HCT116 (cell line): ENCODE results near the gene FNDC7. TPM values are rescaled to one million over a fixed set of nuclear protein-coding genes. Genes with fewer than 3 reads are reported as not detected.

Source experiments
- ATAC-seq: fragments of 200-7000 bp; cut with Tn5 transposase; 2 replicates; pipeline ENCODE4 v1.9.1; 2020; ENCODE audit warnings: mild to moderate bottlenecking, moderate library complexity
- BruUV-seq: library from RNA; stranded (reverse); fragments of 400-500 nt; replicated peaks from 2 replicates; lab custom pipeline; 2021; lab: Mats Ljungman, UMichigan
- CTCF ChIA-PET: fragments of 300-600 bp; sonication (Branson Sonifier 250); formaldehyde crosslinking; loops from one replicate; lab custom pipeline; 2021; ENCODE audit warnings: antibody characterized with exemption; lab: Charles Lee
- POLR2A ChIA-PET: fragments of 300-600, 350-600 bp; sonication (Branson Sonifier 250); formaldehyde crosslinking; loops from one replicate; lab custom pipeline; 2021; ENCODE audit warnings: antibody characterized with exemption; lab: Charles Lee
- RAD21 ChIA-PET, 2 experiments: fragments of 300-600 bp; sonication (Branson Sonifier 250); formaldehyde crosslinking; loops; one replicate each; lab custom pipeline; 2023; ENCODE audit warnings: low total read pairs in 2 of 2; ENCODE audit not compliant: uncharacterized antibody in 2 of 2, unreplicated experiment in 2 of 2, low non-redundant PET in 1 of 2; lab: Charles Lee
- DNase-seq: peaks from one replicate; pipeline ENCODE4 v3.0.0-alpha.2; 2010; ENCODE audit warnings: low read depth, low spot score
- H2AFZ ChIP-seq: fragments of 200-600 bp; shearing (Covaris generic), sonication (generic); 2 replicates; pipeline ENCODE4 v1.6.1; 2017; ENCODE audit warnings: low read depth, mixed run types, mixed read lengths, antibody characterized with exemption, low read length; ENCODE audit not compliant: poor library complexity, severe bottlenecking
- H3K27ac ChIP-seq: 2 replicates; pipeline ENCODE4 v1.5.1; 2012; ENCODE audit warnings: low read depth, low read length
- H3K27me3 ChIP-seq: fragments of 200-600 bp; sonication (generic); 2 replicates; pipeline ENCODE4 v1.6.1; 2016; ENCODE audit warnings: mixed run types, low read length, mixed read lengths; ENCODE audit not compliant: insufficient read depth
- H3K36me3 ChIP-seq, 2 experiments: fragments of 200-500 bp in 1 of 2; fragments of 200-600 bp in 1 of 2; sonication (Bioruptor generic) in 1 of 2; sonication (generic) in 1 of 2; 2 replicates each; pipeline versions ENCODE4 v1.5.1 to v1.6.1; 2014 to 2016; ENCODE audit warnings: low read length in 2 of 2, inconsistent platforms in 1 of 2, mixed read lengths in 1 of 2, mixed run types in 1 of 2; ENCODE audit not compliant: insufficient read depth in 2 of 2, control insufficient read depth in 1 of 2
- H3K4me1 ChIP-seq, 2 experiments: fragments of 200-600 bp in 1 of 2; sonication (generic) in 1 of 2; 2 replicates each; pipeline versions ENCODE4 v1.5.1 to v1.6.1; 2012 to 2017; ENCODE audit warnings: low read length in 2 of 2, inconsistent platforms in 1 of 2, mild to moderate bottlenecking in 1 of 2, mixed read lengths in 1 of 2, mixed run types in 1 of 2, moderate library complexity in 1 of 2; ENCODE audit not compliant: insufficient read depth in 2 of 2, control insufficient read depth in 1 of 2
- H3K4me2 ChIP-seq: fragments of 200-600 bp; sonication (generic); 2 replicates; pipeline ENCODE4 v1.6.1; 2017; ENCODE audit warnings: mixed run types, low read length, mixed read lengths
- H3K4me3 ChIP-seq, 2 experiments: fragments of 200-600 bp in 1 of 2; sonication (generic) in 1 of 2; replicated peaks in 1 of 2; 2 replicates each; pipeline ENCODE4 v1.5.1; 2011 to 2016; ENCODE audit warnings: low read length in 2 of 2, control low read depth in 1 of 2, low read depth in 1 of 2, mild to moderate bottlenecking in 1 of 2, mixed read lengths in 1 of 2, mixed run types in 1 of 2
- H3K79me2 ChIP-seq: fragments of 200-600 bp; sonication (generic); 2 replicates; pipeline ENCODE4 v1.6.1; 2017; ENCODE audit warnings: mild to moderate bottlenecking, mixed run types, low read length, moderate library complexity, mixed read lengths; ENCODE audit not compliant: insufficient read depth
- H3K9ac ChIP-seq: fragments of 200-600 bp; sonication (generic); 2 replicates; pipeline ENCODE4 v1.6.1; 2016; ENCODE audit warnings: low read length, mixed read lengths
- H3K9me2 ChIP-seq: fragments of 200-600 bp; sonication (generic), shearing (Covaris generic); 2 replicates; pipeline ENCODE4 v1.6.1; 2017; ENCODE audit warnings: mixed run types, mild to moderate bottlenecking, moderate library complexity; ENCODE audit not compliant: insufficient read depth
- H3K9me3 ChIP-seq, 2 experiments: fragments of 200-500 bp in 1 of 2; fragments of 200-600 bp in 1 of 2; sonication (Bioruptor generic) in 1 of 2; sonication (generic) in 1 of 2; 2 replicates each; pipeline ENCODE4 v1.6.1; 2014 to 2017; ENCODE audit warnings: low read length in 2 of 2, mixed read lengths in 2 of 2, inconsistent platforms in 1 of 2, low read depth in 1 of 2, mild to moderate bottlenecking in 1 of 2, mixed run types in 1 of 2, moderate library complexity in 1 of 2; ENCODE audit not compliant: control insufficient read depth in 1 of 2, insufficient read depth in 1 of 2
- H4K20me1 ChIP-seq: fragments of 200-600 bp; sonication (generic), shearing (Covaris generic); 2 replicates; pipeline ENCODE4 v1.6.1; 2017; ENCODE audit warnings: mixed run types, mild to moderate bottlenecking, moderate library complexity; ENCODE audit not compliant: insufficient read depth
- ATF3 ChIP-seq: IDR thresholded peaks from 2 replicates; pipeline ENCODE4 v1.6.1; 2012
- CBX3 ChIP-seq: IDR thresholded peaks from 2 replicates; pipeline ENCODE4 v1.6.1; 2012; ENCODE audit warnings: low read depth
- CEBPB ChIP-seq: IDR thresholded peaks from 2 replicates; pipeline ENCODE4 v1.6.1; 2012; ENCODE audit warnings: low read depth
- CTCF ChIP-seq, 3 experiments: fragments of 200-600 bp in 1 of 3; sonication (generic) in 1 of 3; IDR thresholded peaks in 2 of 3; conservative IDR thresholded peaks in 1 of 3; 2 replicates each; pipeline ENCODE4 v1.5.1; 2012 to 2017; ENCODE audit warnings: low read depth in 2 of 3, low read length in 2 of 3, antibody characterized with exemption in 1 of 3, borderline replicate concordance in 1 of 3, control low read depth in 1 of 3, mild to moderate bottlenecking in 1 of 3, mixed read lengths in 1 of 3, mixed run types in 1 of 3, moderate library complexity in 1 of 3; ENCODE audit not compliant: insufficient read depth in 1 of 3
- EGR1 ChIP-seq: IDR thresholded peaks from 2 replicates; pipeline ENCODE4 v1.6.1; 2012; ENCODE audit warnings: low read depth
- ELF1 ChIP-seq: IDR thresholded peaks from 2 replicates; pipeline ENCODE4 v1.6.1; 2012; ENCODE audit warnings: low read depth, borderline replicate concordance
- EZH2phosphoT487 ChIP-seq: fragments of 200-600 bp; IDR thresholded peaks from 2 replicates; pipeline ENCODE4 v1.6.1; 2018; ENCODE audit warnings: antibody characterized with exemption, borderline replicate concordance
- FOSL1 ChIP-seq: IDR thresholded peaks from 2 replicates; pipeline ENCODE4 v1.6.1; 2012; ENCODE audit warnings: low read depth
- MAX ChIP-seq: IDR thresholded peaks from 2 replicates; pipeline ENCODE4 v1.6.1; 2012
- POLR2A ChIP-seq: IDR thresholded peaks from 2 replicates; pipeline ENCODE4 v1.7.0; 2011; ENCODE audit warnings: borderline replicate concordance; ENCODE audit not compliant: insufficient read depth, insufficient read length; ENCODE audit errors: extremely low read depth
- RAD21 ChIP-seq: IDR thresholded peaks from 2 replicates; pipeline ENCODE4 v1.6.1; 2012; ENCODE audit warnings: low read depth, mild to moderate bottlenecking
- REST ChIP-seq: IDR thresholded peaks from 2 replicates; pipeline ENCODE4 v1.6.1; 2012; ENCODE audit warnings: low read depth
- SIN3A ChIP-seq: IDR thresholded peaks from 2 replicates; pipeline ENCODE4 v1.6.1; 2012; ENCODE audit warnings: low read depth
- SP1 ChIP-seq: IDR thresholded peaks from 2 replicates; pipeline ENCODE4 v1.6.1; 2012; ENCODE audit warnings: low read depth
- SRF ChIP-seq: IDR thresholded peaks from 2 replicates; pipeline ENCODE4 v1.6.1; 2012; ENCODE audit warnings: low read depth
- TCF7L2 ChIP-seq: IDR thresholded peaks from 2 replicates; pipeline ENCODE4 v1.7.0; 2011; ENCODE audit warnings: borderline replicate concordance, inconsistent platforms; ENCODE audit not compliant: insufficient read depth, insufficient read length; ENCODE audit errors: extremely low read depth
- YY1 ChIP-seq: IDR thresholded peaks from 2 replicates; pipeline ENCODE4 v1.6.1; 2011; ENCODE audit warnings: low read length, low read depth, moderate library complexity, mild to moderate bottlenecking; ENCODE audit not compliant: insufficient replicate concordance; ENCODE audit errors: extremely low read depth
- ZBTB33 ChIP-seq: IDR thresholded peaks from 2 replicates; pipeline ENCODE4 v1.6.1; 2011; ENCODE audit warnings: mild to moderate bottlenecking, low read length, moderate library complexity; ENCODE audit not compliant: insufficient replicate concordance; ENCODE audit errors: extremely low read depth
- ZFX ChIP-seq: fragments of 450-650 bp; IDR thresholded peaks from 2 replicates; pipeline ENCODE4 v1.6.1; 2017
- ZNF274 ChIP-seq: fragments of 200-500 bp; sonication (Bioruptor generic); IDR thresholded peaks from 2 replicates; pipeline ENCODE4 v1.6.1; 2014; ENCODE audit warnings: mild to moderate bottlenecking, low read depth, low read length, inconsistent platforms
- intact Hi-C: fragments of 100-400 bp; cut with micrococcal nuclease; formaldehyde crosslinking; loops from 2 replicates; pipeline ENCODE4 v1.10.0; 2022
- total RNA-seq: library from RNA; stranded (reverse); gene quantifications from one replicate; pipeline ENCODE4 v1.2.1, GENCODE V29; 2021; ENCODE audit not compliant: unreplicated experiment

FNDC7 gene
- total RNA-seq, 1 experiment from 2014 or later: 0.10 TPM

GRCh38 chr1:108665771-108666170 is 46.9 kb upstream of the FNDC7 start:
- H3K4me2 ChIP-seq: no peak overlapping the region
- no TSS peak for BruUV-seq

More at GRCh38 chr1:108665771-108666170, 46.9 kb upstream of the FNDC7 start:
- ATAC-seq: no peak
- Histone ChIP-seq H3K27me3 (no peaks in the 10 kb centered on the region), H3K4me1 (no peaks in the 10 kb centered on the region), H4K20me1 (no peaks in the 10 kb centered on the region), H2AFZ (no peak overlapping the region), H3K9me3 (no peaks in the 10 kb centered on the region), H3K9ac (no peak overlapping the region), H3K4me3 (no peak overlapping the region), H3K36me3 (no peaks in the 10 kb centered on the region), H3K27ac (no peak overlapping the region), H3K9me2 (no peaks in the 10 kb centered on the region), H3K79me2 (no peaks in the 10 kb centered on the region)
- CTCF ChIA-PET: no interaction called here
- TF ChIP-seq SP1 (no peak), EGR1 (no peak), CEBPB (no peak), REST (no peak), TCF7L2 (no peak), ATF3 (no peak), RAD21 (no peak), SRF (no peak), YY1 (no peak), MAX (no peak), CTCF (IDR thresholded peaks at IDR 0.05 in 2 of 3, conservative IDR thresholded peaks at IDR 0.05 in 1 of 3; ENCODE audit: borderline replicate concordance in 1 of 3, insufficient read depth in 1 of 3, low read depth in 2 of 3, low read length in 2 of 3) (no peak), ZBTB33 (no peak), EZH2phosphoT487 (no peak), ZNF274 (no peak), FOSL1 (no peak), SIN3A (no peak), ZFX (no peak), ELF1 (no peak), POLR2A (no peak), CBX3 (no peak)
- no peak for DNase-seq
- POLR2A ChIA-PET: no interaction called here
- RAD21 ChIA-PET: no interaction called here
- intact Hi-C loops: no loop called here
